Measurements from ENCODE around the gene SIM1.
"Not testable (repeated sequence)": the region's sequence is repeated elsewhere in the genome, so short reads cannot be mapped to it uniquely, and the experiment has no call there.

The SIM1 gene

DNA sequence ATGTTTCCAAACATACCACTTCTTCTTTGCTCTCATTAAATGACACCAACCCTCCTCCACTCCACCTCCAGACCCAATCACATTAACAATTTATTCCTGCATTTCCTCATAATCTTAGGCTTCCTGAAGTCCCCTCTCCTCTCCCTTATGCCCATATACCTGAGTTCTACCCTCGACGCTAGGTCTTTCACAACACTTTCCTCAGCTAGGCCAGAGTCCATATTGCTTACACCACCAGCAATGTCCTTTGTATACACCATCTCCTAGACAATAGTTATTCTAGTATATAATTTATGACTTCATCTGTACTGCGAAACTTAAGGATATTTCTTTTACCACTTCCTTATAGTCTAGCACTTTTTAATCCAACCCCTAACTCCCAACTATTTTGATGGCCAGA, 47.7 kb downstream of the SIM1 start:
- DNase-seq, result no peak

DNA sequence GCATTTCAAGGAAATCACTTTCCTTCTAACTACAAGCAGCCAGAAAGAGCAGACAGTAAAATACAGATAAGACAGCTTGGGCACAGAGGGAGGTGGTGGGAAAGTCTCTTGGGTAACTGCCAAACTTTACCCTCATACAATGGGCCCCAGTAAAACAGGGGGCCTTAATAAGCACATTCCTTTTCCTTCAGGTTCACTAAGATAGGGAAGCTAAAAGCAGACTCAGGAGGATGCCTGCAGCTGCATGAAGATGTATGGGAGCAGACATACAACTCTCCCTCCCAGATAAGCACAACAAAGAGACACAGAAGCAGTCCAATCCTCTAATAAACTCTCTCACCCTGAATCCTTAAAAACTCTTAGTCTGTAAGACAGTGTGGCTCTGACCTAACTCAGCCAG, 49.0 kb downstream of the SIM1 start:
- no peak for DNase-seq

DNA sequence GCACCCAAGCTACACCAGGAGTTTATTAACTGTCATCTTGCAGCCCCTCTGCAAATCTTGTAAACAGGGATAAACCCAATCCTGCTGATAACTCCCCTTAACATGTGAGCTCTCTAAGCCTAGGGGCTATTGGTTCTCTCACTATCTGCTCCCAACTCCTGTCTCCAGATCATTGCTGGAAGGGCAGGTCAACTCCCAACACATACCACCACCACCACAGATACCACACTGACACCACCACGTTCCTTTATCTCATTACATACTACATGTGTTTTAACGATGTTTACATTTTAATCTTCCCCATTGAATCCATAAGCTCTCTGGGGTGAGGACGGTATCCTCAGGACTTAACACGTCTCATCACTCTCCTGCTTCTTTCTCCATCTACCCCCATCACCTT, 51.8 kb downstream of the SIM1 start:
- no peak for DNase-seq

DNA sequence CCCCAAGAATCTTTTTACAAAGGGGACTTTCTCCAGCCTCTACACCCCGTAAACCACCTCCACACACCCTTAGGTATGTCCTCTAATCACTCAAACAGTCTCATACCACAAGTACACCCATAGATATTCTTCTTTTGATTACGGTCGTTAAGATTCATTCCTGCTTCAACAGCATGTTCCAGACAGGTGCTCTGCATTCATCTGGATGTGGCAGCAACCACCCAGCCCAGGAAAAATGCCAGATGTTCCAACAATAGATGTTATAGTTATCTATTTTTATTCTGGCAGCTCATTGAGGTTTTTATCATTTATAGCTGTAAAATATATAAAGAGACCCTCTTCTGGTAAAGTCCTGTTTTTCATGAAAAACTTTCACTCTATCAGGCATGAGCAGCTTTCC, 60.7 kb downstream of the SIM1 start:
- DNase-seq, result no peak

DNA sequence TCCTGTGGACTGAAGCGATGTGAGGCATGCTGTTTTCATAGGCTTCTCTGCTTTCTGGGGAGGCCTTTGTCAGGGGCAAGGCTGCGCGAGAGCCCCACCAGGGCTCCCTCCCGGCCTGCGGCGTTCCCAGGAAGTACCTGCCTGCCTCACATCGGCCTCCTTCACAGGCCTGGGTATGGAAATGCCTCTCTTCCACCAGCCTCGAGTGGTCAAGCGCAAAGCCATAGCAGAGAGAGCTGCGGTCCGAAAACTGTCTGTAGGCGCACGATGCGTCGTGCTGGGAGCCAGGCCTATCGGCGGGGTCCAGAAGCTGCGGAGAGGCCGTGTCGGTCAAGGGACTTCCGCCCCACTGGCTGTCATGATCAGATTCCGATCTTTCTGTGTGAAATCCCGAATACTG, 71.2 kb downstream of the SIM1 start:
- DNase-seq, result no peak

DNA sequence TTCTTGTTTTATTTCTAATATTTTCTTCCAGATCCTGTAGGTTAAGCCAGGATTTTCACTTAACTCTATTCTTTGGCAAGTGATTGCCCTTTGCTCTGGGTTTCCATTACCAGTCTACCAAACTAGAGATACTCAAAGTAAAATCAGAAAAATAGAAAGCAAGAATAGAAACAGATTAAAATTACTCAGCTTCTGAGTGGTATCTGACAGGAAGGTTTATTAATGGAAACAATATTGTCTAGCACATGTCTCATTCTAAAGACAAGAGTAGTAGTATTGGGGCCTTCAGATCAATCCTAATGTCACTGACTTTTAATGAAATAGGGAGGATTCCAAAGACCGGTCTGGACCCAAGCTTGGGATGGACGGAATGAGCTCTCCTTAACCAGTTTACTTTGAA, 72.3 kb downstream of the SIM1 start:
- DNase-seq, result no peak

DNA sequence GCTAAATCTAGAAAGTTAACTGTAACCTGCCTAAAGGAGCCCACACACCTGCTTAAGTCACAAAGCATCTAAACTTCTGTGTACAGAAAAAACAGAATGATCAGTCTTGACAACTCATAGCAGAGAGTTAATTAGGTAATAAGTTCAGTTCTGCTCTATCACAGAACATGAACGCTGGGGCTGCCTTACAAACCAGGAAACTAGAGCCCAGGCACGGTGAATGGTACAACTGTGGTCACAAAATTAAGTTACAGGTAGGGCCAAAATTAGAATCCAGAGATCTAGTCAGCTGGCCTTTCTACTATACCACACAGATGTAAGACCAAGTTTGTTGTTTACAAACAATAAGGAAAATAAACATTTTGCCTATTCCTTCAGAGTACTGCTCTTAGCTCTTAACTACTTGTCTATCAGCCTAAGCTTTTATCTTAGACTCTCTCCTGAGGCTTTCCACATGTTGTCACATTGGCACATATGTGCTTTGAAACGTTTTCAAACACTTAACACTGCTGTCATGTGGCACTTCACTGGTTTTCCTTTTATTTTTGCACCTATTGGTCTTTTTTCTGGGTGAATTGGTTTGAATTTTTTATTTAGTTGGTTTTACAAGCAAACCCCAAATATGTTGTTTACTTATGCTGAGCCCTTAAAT, 75.7 kb downstream of the SIM1 start:
- no peak for DNase-seq

DNA sequence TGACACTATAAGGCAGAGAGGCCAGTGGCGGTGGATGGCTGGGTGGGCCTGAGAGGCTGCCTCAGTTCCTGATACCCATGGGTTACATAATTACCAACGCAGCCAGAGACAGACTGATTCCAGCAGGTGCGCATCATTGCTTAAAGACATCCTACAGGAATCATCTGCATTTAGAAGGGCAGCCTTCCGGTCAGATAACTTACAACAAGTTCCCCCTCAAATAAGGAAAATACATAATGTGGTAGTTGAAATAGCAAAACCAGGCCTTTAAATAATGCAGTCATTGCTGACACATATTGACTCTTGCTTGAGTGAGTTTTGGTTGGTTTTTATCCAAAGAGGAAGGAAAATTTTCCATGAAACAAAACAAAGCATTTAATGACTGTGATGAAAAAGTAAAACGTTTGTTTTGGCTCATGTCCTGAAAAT, 81.9 kb downstream of the SIM1 start:
- no peak for DNase-seq

DNA sequence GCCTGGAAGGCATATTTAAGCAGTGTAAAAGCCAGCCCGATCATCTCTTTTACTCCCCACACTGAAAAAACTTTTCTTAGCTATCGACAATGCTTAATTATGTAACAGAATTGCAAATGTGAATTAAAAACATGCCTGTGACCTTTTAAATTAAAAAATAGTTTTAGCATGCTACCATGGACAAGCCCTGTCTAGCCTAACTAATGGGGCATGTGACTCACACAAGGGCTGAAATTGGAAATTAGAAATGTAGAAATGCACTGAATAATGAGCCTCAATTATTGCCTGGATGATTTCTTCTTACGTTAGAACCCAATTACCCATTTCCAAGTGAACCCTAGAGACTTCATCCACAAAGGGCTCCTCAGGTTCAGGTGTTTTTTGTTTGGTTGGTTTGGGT, 82.7 kb downstream of the SIM1 start:
- DNase-seq, result no peak

DNA sequence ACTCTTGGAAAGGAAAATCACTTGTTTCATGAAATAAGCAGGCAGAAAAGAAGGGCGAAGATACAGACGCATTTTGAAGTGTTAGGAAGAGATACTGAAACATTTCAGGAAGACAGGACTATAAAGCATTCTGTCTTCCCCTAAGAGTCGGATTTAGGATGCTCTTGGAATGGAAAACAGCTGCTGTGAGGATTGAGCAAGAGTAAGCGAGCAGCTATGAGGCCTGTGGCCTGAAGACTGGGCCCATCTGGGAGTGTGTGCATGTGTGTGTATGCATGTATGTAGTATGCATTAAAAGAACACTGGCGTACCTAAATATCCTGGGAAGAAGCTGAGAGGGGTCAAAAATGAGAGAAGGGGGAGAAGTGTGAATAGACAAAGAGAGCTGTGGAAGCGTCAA, 83.6 kb downstream of the SIM1 start:
- no peak for DNase-seq

DNA sequence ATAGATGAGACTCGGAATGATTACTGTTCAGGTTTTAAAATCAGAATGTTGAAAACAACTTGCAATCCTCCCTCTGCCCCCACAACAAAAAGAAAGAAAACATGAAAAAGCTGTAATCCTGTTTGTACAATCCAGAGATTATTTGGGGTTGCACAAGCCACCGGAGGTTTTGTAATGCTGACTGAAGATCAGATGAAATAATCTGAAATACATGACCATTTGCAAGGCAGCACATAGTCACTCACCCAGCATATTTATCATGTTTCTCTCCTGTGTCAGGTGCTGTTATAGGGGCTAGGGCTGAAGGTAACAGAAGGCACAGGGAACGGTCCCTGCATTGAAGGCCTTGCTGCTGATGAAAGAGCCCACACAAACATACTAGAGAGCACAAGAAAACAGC, 85.3 kb downstream of the SIM1 start:
- no peak for DNase-seq

DNA sequence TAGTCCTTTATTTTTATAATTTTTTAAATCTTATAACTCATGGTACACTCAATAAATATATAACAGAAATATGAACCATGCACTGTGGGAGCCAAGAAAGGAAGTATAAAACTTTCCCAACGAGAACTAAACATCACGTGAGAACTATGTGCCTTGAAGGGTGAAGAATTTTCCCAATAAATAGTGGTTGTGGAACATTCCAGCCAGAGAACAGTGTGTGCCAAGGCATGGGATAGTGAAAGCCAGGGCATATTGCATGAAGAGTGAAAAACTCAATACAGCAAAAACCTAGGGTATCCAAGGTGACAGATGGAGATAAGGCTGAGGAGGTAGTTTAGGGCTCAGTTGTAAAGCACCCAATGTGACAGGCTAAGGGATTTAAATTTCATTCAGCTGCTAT, 86.1 kb downstream of the SIM1 start:
- DNase-seq, result no peak

DNA sequence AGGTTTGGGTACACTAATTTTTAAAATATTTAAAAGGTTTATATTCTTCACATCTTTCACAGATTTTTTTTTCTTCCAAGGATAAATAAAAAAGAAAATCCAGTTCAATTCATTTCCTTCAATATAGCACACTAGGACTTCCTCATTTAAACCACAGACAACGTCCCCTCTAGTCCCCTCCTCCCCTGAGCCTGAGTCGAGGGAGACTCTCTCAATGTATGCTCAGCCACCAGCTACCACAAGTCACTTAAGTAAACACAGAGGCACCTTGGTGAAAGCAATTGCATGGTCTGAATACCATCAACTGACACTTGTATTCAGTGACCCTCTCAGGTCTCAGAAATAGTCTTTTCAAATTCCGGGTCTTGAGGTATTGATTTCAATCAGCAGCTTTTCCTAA, 88.6 kb downstream of the SIM1 start:
- DNase-seq, result no peak

DNA sequence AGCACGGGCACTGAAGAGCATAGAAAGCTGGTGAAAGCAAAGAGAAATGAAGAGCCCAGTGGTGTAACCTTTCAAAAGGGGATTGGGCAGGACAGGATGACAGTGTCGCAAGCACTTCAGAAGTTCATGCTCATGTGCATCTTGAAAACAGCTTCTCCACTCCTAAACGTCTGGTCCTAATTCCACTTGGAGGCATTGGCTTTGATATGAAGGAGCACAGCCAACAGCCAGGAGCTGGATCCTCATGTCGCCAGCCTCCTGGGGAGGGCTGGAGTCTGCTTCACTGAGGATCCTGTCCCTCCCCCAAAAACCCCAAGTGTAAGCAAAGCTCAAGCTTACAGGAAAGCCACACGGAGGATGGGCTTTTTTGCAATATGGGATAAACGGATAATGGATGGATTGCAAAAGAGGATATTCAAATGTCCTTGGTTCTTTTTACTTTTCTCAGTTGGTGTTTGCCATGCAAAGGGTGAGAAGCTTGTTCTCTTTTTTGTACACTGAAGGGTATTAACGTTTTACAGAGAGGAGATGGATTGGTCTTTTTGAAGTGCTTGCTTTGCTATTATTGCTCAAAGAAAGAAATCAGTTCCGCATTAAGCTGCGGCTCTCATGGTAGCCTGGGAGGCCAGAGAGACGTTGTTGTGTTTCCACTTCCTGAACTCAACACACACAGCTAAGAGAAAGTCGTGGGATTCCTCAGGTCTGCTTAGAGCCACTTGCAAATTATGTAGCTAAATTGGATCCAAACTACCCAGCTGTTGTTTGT, 92.2 kb downstream of the SIM1 start:
- DNase-seq, result no peak

DNA sequence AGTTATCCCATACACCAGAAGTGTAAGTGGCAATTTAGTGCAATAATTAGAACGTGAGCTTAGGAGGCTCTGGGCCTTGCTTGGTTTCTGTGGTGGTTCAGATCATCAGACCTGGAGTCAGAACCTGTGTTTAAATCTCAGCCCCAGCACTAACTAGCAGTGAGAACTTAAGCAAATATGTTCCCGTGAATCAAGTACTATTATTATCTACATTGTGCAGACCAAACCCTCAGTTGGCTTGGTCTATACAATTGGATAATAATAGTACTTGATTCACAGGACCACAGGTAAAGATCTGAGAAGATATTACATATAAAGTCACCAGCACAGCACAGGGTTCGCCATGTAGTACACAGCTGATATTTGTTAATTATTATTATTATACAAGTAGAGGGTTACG, 93.1 kb downstream of the SIM1 start:
- no peak for DNase-seq

DNA sequence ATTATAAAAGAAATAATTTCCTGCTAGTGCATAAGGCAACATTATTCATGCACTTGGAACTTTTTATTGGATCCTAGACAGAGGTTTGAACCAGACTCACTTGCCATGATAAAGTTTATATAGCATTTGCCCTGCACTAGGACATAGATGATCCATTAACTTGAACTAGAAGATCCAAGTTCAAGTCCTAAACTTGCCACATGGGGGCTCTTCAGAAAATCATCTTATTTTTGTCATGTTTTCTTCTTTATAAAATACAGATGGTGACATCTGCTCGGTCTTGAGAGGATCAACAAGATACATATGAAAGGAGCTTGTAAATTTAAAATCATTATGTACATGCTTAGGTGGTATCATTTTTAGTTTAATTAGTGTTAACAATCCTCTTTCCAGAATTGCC, 94.5 kb downstream of the SIM1 start:
- DNase-seq, result no peak

DNA sequence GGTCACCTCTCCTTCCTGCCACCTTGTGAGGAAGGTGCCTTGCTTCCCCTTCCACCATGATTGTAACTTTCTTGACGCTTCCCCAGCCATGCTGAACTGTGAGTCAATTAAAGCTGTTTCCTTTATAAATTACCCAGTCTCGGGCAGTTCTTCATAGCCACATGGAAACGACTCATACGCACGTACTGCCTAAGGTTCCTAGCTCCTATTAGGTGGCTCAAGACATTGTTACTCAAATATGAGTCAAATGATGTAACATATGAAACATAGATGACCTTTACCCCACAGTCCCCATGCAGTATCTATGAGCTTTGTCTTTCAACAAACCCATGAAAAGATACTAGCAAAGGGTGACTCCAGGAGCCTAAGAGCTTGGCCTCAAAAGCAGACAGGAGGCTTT, 98.3 kb downstream of the SIM1 start:
- no peak for DNase-seq

DNA sequence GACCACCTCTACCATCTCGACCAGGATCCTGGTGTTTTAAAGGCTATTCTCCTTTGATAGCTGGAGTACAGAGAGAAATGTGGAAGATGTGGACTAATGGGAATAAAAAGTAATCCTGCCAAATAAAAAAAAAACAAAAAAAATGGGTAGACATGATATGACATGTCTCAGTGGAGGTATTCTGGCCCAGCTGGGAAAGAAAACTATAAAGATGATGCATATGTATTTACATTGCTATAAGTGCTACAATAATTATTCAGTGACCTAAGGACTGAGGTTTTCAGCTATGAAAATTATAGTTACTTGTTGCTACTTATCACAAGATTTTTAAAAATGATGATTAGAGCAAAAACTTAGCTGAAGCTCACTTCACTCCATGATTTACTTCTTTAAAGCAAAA, 101.1 kb downstream of the SIM1 start:
- no peak for DNase-seq

DNA sequence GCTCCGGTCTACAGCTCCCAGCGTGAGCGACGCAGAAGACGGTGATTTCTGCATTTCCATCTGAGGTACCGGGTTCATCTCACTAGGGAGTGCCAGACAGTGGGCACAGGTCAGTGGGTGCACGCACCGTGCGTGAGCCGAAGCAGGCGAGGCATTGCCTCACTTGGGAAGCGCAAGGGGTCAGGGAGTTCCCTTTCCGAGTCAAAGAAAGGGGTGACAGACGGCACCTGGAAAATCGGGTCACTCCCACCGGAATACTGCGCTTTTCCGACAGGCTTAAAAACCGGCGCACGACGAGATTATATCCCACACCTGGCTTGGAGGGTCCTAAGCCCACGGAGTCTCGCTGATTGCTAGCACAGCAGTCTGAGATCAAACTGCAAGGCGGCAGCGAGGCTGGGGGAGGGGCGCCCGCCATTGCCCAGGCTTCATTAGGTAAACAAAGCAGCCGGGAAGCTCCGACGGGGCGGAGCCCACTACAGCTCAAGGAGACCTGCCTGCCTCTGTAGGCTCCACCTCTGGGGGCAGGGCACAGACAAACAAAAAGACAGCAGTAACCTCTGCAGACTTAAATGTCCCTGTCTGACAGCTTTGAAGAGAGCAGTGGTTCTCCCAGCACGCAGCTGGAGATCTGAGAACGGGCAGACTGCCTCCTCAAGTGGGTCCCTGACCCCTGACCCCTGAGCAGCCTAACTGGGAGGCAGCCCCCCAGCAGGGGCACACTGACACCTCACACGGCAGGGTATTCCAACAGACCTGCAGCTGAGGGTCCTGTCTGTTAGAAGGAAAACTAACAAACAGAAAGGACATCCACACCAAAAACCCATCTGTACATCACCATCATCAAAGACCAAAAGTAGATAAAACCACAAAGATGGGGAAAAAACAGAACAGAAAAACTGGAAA, 109.7 kb downstream of the SIM1 start:
- DNase-seq, result not testable (repeated sequence)

DNA sequence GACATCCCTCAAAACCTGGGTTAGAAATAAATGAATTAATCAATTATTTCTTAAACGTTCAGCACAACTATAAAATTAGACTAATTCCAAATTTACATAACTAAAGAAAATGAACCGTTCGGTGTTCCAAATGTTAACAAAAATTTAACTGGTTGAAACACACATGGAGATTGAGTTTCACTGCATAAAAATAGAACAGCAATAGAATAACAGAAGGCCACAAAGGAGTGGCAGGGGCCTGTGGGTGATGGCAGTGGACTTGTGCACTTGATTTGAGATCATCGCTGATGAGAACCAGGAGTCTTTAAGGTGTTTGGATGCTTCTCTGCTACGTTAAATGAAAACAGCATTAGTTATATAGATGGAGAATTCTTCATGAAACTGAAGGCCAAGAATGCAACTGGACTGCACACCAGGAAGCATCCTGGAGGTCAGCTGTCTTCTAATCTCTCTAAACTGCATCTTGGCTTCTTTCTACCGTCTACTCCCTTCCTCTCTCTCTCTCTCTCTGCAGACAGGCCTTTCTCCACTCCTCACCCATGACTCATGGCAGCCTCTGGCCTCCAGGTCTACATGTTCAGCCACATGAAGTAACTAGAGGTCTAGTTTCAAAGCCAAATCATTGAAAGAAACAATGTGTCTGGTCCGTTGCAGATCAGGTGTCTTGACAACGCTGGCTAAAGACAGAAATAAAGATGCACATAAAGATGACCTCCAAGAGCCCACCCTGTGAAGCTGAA, 111.3 kb downstream of the SIM1 start:
- DNase-seq, result no peak

DNA sequence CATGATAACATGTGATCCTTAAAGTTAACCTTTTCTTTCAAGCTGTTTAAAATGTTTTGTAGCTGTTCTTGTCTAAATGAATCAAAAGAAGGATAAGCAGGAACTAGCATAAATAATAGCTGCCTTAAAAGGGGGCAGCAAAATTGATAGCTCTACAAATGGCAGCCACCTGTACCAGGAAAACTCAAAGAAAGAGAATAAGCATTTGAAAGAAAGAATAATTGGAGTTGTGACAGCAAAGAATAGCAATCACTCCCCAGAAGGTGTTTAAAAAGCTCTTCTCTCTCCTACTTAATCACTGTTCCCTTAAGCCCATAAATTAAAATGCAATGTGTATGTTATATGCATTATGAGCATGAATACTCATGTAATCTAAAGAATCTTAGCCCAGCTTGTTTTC, 114.6 kb downstream of the SIM1 start:
- DNase-seq, result no peak

DNA sequence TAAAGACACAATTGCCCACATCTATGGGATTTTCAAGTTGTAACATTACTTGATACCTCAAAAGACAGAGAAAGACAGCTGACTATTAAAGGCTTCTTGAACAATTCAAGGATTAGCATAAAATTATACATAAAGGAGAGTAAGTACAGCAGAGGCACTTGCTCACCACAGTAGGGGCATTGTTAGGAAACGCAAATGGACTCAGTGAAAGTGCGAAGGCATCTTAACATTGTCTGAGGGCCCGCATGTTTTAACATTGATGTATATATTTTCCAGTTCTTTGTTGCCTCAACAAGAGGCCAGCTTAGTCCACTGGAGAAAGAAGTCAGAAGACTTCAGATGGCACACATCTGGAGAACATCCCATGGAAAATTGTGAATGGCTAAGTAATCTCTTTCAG, 115.4 kb downstream of the SIM1 start:
- no peak for DNase-seq

DNA sequence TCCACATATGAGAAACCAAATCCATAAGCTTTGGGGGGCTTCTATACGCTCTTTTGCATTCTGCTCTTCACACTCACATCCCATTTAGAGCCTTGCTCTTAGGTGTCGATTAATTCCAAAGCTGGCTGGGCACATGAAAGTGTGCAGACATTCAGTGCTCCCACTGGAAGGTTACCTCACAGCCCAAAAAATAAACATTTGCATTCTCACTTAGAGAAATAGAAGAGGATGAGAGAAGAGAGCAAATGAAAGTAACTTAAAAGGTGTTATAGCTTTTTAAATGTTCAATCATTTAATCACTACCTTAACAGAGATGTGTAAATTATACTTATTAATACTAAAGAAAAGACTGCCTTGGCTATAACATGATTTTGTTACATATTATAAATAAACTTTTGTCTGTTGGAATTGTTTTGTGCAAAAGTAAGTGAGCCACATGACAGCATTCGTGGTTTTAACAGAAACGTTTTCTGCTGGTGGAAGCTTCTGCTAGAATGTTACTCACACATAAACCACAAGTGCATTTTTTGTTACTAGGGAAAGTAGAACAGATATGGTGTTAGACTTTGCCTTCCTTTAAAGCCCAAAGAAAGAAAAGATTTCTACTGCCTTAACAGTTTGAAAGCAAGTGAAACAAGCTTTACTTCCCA, 116.7 kb downstream of the SIM1 start:
- no peak for DNase-seq
